ENCODE data around the gene LRRC74B. TPM values are rescaled to one million over a fixed set of nuclear protein-coding genes. Genes with fewer than 3 reads are reported as not detected.
"Not testable (repeated sequence)": the region's sequence is repeated elsewhere in the genome, so short reads cannot be mapped to it uniquely, and the experiment has no call there.

Gene LRRC74B
- total and polyA plus RNA-seq, 3 donors from 2014 or later = 3.0 to 8.7 (median 5.4) TPM

DNA sequence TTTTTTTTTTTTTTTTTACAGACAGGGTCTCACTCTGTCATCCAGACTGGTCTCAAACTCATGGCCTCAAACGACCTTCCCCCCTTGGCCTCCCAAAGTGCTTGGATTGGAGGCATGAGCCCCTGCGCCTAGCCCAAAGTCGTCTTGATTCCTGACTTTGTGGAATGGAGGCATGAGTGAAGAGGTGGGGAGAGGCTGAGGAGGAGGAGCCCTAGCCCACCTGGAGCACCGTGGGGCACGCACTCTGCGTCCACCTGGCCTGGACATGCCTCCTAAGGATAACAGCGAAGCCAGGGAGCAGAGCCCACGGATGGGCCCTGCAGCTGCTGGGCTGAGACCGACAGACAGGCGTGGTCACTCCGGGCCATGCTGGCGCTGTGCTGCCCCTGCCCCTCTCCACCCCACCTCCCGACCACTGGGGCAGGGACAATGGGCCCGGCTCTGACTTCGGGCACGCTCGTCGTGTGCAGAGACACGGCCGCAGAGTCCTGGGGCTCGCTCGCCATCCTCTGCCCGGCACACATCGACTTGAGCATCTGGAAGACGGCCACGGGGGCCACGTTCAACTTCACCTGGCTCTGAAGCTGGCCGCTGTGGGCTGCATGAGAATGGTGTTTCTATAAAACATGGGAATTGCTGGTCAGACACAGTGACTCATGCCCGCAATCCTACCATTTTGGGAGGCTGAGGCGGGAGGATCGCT is 34.8 kb downstream of the LRRC74B start:
- Histone ChIP-seq H3K4me3 (no peak overlapping the region), H3K27me3 (no peaks in the 10 kb centered on the region), H3K4me1 (no peaks in the 10 kb centered on the region), H3K9me3 (no peaks in the 10 kb centered on the region), H3K27ac (no peak overlapping the region), H3K36me3 (ENCODE audit: low read depth, missing control alignments) (no peaks in the 10 kb centered on the region)
- intact Hi-C loops (cut with DNase I; ENCODE audit: low total_unique reads) = no loop called here
- DNase-seq = no peak
- no peak for TF ChIP-seq POLR2A (IDR thresholded peaks at IDR 0.05)
- TF ChIP-seq, protein P1, sequence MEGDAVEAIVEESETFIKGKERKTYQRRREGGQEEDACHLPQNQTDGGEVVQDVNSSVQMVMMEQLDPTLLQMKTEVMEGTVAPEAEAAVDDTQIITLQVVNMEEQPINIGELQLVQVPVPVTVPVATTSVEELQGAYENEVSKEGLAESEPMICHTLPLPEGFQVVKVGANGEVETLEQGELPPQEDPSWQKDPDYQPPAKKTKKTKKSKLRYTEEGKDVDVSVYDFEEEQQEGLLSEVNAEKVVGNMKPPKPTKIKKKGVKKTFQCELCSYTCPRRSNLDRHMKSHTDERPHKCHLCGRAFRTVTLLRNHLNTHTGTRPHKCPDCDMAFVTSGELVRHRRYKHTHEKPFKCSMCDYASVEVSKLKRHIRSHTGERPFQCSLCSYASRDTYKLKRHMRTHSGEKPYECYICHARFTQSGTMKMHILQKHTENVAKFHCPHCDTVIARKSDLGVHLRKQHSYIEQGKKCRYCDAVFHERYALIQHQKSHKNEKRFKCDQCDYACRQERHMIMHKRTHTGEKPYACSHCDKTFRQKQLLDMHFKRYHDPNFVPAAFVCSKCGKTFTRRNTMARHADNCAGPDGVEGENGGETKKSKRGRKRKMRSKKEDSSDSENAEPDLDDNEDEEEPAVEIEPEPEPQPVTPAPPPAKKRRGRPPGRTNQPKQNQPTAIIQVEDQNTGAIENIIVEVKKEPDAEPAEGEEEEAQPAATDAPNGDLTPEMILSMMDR (IDR thresholded peaks at IDR 0.05) = no peak
- 93 to 94% methylated on average over 19 to 30 of the region's 31 CpGs for WGBS, 2 donors

DNA sequence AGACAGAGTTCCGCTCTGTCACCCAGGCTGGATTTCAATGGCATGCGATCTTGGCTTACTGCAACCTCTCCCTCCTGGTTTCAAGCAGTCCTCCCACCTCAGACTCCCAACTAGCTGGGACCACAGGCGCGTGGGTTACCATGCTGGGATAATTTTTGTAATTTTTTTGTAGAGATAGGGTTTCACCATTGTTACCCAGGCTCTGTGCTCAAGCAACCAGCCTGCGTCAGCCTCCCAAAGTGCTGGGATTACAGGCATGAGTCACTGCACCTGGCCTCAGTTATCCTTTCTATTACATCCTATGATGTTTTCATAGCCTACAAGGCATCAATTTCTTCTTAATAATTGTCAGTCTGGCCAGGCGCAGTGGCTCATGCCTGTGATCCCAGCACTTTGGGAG is 36.5 kb downstream of the LRRC74B start:
- DNase-seq = no peak
- H3K27me3 ChIP-seq = no peaks in the 10 kb centered on the region
- intact Hi-C loops (cut with DNase I; ENCODE audit: low total_unique reads) = no loop called here
- no peaks in the 10 kb centered on the region for H3K4me1 ChIP-seq
- no peak overlapping the region for H3K27ac ChIP-seq
- H3K36me3 ChIP-seq (ENCODE audit: low read depth, missing control alignments) = no peaks in the 10 kb centered on the region
- no peaks in the 10 kb centered on the region for H3K9me3 ChIP-seq
- WGBS, 2 donors = 83% methylated on average over 6 of the region's 6 CpGs
- no peak overlapping the region for H3K4me3 ChIP-seq
- TF ChIP-seq, protein P1 (IDR thresholded peaks at IDR 0.05) = no peak
- TF ChIP-seq POLR2A (IDR thresholded peaks at IDR 0.05) = no peak

DNA sequence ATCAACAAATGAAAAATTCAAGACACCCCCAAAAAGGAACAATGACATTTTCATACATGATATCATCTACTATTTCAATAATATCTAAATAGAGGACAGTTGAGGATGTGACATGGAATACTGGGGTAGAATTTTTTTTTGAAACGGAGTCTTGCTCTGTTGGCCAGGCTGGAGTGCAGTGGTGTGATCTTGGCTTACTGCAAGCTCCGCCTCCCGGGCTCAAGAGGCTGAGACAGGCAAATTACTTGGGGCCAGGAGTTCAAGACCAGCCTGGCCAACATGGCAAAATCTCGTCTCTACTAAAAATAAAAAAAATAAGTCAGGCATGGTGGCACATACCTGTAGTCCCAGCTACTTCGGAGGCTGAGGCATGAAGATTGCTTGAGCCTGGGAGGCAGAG is 41.4 kb downstream of the LRRC74B start:
- H3K4me1 ChIP-seq = no peaks in the 10 kb centered on the region
- H3K4me3 ChIP-seq = no peak overlapping the region
- no peak for TF ChIP-seq POLR2A (IDR thresholded peaks at IDR 0.05)
- TF ChIP-seq, protein P1 (IDR thresholded peaks at IDR 0.05) = no peak
- intact Hi-C loops (cut with DNase I; ENCODE audit: low total_unique reads) = no loop called here
- H3K36me3 ChIP-seq (ENCODE audit: low read depth, missing control alignments) = no peaks in the 10 kb centered on the region
- H3K27ac ChIP-seq = no peak overlapping the region
- H3K27me3 ChIP-seq = no peaks in the 10 kb centered on the region
- 91 to 92% methylated on average over 5 of the region's 5 CpGs for WGBS, 2 donors
- no peaks in the 10 kb centered on the region for H3K9me3 ChIP-seq
- DNase-seq = no peak

DNA sequence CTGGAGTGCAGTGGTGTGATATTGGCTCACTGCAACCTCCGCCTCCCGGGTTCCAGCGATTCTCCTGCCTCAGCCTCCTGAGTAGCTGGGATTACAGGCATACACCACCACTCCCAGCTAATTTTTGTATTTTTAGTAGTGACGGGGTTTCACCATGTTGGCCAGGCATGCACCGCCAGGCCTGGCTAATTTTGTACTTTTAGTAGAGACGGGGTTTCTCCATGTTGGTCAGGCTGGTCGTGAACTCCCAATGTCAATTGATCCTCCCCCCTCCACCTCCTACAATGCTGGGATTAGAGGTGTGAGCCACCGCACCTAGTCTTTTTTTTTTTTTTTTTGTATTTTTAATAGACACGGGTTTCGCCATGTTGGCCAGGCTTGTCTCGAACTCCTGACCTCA is 42.2 kb downstream of the LRRC74B start:
- H3K27ac ChIP-seq; H3K36me3 ChIP-seq (ENCODE audit: low read depth, missing control alignments); H3K9me3 ChIP-seq; intact Hi-C loops (cut with DNase I; ENCODE audit: low total_unique reads); H3K27me3 ChIP-seq; H3K4me1 ChIP-seq; DNase-seq; H3K4me3 ChIP-seq: not testable (repeated sequence)
- 92 to 94% methylated on average over 11 of the region's 11 CpGs for WGBS, 2 donors

DNA sequence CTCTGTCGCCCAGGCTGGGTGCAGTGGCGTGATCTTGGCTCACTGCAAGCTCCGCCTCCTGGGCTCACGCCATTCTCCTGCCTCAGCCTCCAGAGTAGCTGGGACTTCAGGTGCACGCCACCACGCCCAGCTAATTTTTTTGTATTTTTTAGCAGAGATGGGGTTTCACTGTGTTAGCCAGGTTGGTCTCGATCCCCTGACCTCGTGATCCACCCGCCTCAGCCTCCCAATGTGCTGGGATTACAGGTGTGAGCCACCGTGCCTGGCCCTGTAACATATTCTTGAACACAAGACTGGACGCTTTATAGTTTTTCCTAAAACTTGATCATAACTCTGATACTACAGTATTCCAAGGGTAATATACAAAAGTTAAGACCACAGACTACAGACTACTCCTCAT is 45.5 kb downstream of the LRRC74B start:
- H3K4me1 ChIP-seq; H3K9me3 ChIP-seq; H3K27me3 ChIP-seq; H3K27ac ChIP-seq; H3K36me3 ChIP-seq (ENCODE audit: low read depth, missing control alignments); DNase-seq; intact Hi-C loops (cut with DNase I; ENCODE audit: low total_unique reads); H3K4me3 ChIP-seq: not testable (repeated sequence)
- 88% methylated on average over 11 of the region's 11 CpGs for WGBS, 2 donors
